GM18519 (cell line): ENCODE results near the gene ITGBL1.

Experiments
- ATAC-seq: cut with Tn5 transposase; IDR thresholded peaks from one replicate; pipeline ENCODE4 v1.9.1; 2021; ENCODE audit warnings: mild to moderate bottlenecking, moderate library complexity; ENCODE audit not compliant: unreplicated experiment, low FRiP score

ITGBL1 gene

GRCh38 chr13:101728615-101729014 is 276.1 kb downstream of the ITGBL1 start:
- ATAC-seq = no peak

- ATAC-seq = no peak
Measured at GRCh38 chr13:101730420-101731000, 278.0 kb downstream of the ITGBL1 start.

- no peak for ATAC-seq
Measured at GRCh38 chr13:101736566-101736965, 284.1 kb downstream of the ITGBL1 start.

- no peak for ATAC-seq
Measured at GRCh38 chr13:101738336-101738735, 285.9 kb downstream of the ITGBL1 start.

GRCh38 chr13:101739382-101740178 is 287.1 kb downstream of the ITGBL1 start:
- peak; percentile 46 for ATAC-seq

- no peak for ATAC-seq
Measured at GRCh38 chr13:101746513-101746912, 294.0 kb downstream of the ITGBL1 start.

- no peak for ATAC-seq
Measured at GRCh38 chr13:101747039-101747438, 294.6 kb downstream of the ITGBL1 start.

- ATAC-seq = no peak
Measured at GRCh38 chr13:101749584-101749983, 297.1 kb downstream of the ITGBL1 start.

- no peak for ATAC-seq
Measured at GRCh38 chr13:101751488-101751887, 299.0 kb downstream of the ITGBL1 start.

- ATAC-seq = no peak
Measured at GRCh38 chr13:101752432-101752831, 300.0 kb downstream of the ITGBL1 start.

- ATAC-seq = no peak
Measured at GRCh38 chr13:101755228-101755887, 302.9 kb downstream of the ITGBL1 start.

- ATAC-seq = peak; percentile 88
Measured at GRCh38 chr13:101757446-101758039, 305.1 kb downstream of the ITGBL1 start.

GRCh38 chr13:101763191-101763590 is 310.7 kb downstream of the ITGBL1 start:
- no peak for ATAC-seq
